GM23248 (cell line): ENCODE measurements around the gene HSBP1L1.

Experiments used
- EZH2 ChIP-seq: fragments of 200-600 bp; sonication (generic); IDR thresholded peaks from 2 replicates; pipeline ENCODE4 v1.6.1; 2018; ENCODE audit warnings: antibody characterized with exemption, mild to moderate bottlenecking; ENCODE audit not compliant: insufficient read depth, poor library complexity, severe bottlenecking
- EZH2phosphoT487 ChIP-seq: fragments of 200-600 bp; sonication (generic); IDR thresholded peaks from 2 replicates; pipeline ENCODE4 v1.6.1; 2018; ENCODE audit warnings: antibody characterized with exemption, moderate library complexity, mild to moderate bottlenecking, low read depth; ENCODE audit not compliant: insufficient read depth

- TF ChIP-seq EZH2 = no peak
- no peak for TF ChIP-seq EZH2phosphoT487
Observed at GRCh38 chr18:79945118-79946042, 19.1 kb upstream of the HSBP1L1 start.
